SU-DHL-6 (cell line): Measurements from ENCODE around the gene WDR44.

Experiments
- CTCF ChIP-seq: fragments of 200-600 bp; sonication (generic); IDR thresholded peaks from one replicate; pipeline ENCODE4 v1.5.1; 2017; ENCODE audit warnings: antibody characterized with exemption, mild to moderate bottlenecking, low read length, moderate library complexity; ENCODE audit not compliant: insufficient read depth, poor library complexity, severe bottlenecking
- EZH2phosphoT487 ChIP-seq: fragments of 200-600 bp; sonication (generic), shearing (Covaris generic); conservative IDR thresholded peaks from 2 replicates; pipeline ENCODE4 v1.6.1; 2018; ENCODE audit warnings: mild to moderate bottlenecking, antibody characterized with exemption, low read length, moderate library complexity, mixed read lengths

GRCh38 chrX:118392716-118393115 lies 46.8 kb downstream of the WDR44 start:
- no peak for TF ChIP-seq CTCF
- no peak for TF ChIP-seq EZH2phosphoT487
